Activated CD4-positive, alpha-beta T cell treated with anti-CD3 and anti-CD28 coated beads, Interleukin-2, Interleukin-4, amounts not matched to agents 100 ng/mL and 50 ng/mL, durations not matched to agents 16 hours and 8 hours (primary cell): ENCODE results near the gene NUP58.
"Not testable (repeated sequence)": the region's sequence is repeated elsewhere in the genome, so short reads cannot be mapped to it uniquely, and the experiment has no call there.

ENCODE experiments used
- DNase-seq: peaks from one replicate; pipeline ENCODE4 v3.0.0-alpha.2; 2020; ENCODE audit warnings: low spot score

Gene NUP58

DNA sequence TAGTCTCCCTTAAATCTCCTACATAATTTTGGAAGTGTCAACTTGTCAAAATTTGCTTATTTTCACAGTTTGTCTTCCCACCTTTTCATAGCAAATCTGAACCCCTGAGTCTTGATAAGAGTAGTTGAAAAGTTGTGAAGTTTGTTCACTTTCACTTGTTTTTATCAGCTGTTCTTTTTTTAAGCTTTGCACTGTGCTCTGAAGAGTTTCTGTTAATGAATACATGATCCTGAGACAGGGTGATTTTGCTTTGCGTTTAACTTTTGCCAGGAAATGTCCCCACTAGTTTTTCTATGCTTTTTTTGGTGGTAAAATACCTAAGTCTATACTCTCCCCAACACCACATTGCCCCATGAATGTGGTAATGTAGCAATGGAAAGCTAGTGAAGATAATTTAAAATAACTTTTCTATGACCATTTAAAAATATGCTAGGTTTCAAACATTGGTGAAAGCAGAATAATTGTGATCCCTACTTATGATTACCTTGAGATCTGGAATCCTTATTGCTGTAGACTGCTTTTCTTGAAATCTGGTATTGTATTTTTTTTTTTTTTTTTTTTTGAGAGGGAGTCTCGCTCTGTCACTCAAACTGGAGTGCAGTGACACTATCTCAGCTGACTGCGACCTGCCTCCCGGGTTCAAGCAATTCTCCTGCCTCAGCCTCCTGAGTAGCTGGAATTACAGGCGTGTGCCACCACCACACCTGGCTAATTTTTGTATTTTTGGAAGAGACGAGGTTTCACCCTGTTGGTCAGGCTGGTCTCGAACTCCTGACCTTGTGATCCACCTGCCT lies 5.4 kb downstream of the NUP58 start:
- DNase-seq, result no peak

DNA sequence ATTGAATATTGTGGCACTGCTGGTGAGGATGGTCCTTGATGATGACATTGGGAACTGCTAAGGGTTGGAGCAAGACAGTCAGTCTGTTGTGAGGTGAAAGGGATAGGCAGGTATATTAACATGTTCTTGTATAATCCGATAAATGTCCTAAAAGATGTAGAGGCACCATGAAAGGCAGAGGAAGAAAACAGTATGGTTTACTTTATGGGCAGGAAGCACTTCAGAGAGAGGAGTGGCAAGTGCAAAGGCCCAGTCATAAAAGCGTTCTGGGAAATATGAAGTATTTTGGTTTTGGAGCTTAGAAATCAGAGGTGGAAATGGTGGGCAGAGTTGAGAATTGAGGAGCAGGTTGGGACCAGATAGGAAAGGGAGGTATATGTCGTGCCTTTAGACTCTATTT lies 9.5 kb downstream of the NUP58 start:
- no peak for DNase-seq

DNA sequence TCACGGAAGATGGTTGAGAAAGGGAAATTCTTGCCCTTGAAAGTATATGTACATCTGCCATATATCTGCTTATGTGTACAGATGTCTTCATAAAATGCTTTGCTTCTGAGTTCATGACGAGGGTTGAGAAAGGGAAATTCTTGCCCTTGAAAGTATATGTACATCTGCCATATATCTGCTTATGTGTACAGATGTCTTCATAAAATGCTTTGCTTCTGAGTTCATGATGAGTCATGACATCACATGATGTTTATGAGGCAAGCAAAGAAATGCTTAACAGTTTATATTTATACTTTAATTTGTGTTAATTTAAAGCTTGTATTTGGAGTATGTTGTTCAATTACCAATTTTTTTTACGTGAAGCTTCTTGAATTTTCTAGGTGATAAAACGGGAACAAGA lies 17.5 kb downstream of the NUP58 start:
- DNase-seq, result not testable (repeated sequence)

DNA sequence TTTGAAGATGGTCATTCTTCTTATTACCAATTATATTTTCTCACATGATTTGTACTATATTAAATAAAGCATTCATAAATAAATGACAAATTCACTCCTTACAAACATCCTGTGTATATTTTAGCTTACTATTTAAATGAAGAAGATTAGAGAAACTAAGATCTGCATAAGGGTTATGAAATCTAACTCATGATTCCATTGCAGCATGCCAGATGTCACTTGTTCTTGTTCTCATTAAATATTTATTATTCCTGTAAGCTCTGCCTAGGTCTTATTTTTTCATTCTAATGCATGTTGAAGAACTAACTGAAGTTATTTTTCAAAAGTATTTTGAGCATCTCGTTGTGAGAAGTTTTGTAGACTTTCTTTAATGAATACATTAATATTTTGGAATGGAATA lies 18.3 kb downstream of the NUP58 start:
- DNase-seq, result no peak

DNA sequence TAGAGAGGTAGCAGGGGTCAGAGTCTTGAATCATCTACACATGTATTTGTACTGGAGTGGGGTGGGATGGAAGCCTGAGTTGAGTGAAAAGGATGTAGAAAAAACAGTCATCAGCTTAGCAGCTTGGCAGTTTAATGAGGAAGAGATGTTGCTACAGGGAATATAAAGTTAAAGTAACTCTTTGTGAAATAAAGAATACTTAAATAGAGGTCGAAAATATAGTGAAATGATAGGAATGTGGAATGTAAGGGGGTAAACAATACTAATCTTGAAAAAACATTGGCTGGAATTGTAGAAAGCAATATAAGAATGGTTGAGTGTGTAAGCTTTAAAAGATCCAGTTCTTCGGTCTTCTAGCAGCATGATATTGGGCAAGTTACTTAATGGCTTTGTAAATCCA lies 22.7 kb downstream of the NUP58 start:
- no peak for DNase-seq

DNA sequence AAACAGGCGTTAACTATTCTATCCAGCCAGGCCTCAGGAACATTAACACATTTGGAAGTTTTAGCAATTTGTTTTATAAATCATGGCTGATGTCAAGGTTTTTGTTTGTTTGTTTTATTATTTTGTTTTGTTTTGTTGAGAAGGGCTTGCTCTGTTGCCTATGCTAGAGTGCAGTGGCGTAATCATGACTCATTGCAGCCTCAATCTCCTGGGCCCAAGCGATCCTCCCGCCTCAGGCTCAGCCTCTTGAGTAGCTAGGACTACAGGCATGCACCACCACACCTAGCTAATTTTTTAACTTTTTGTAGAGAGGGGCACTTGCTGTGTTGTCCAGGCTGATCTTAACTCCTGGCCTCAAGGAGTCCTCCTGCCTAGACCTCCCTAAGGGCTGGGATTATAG lies 28.3 kb downstream of the NUP58 start:
- DNase-seq, result no peak

DNA sequence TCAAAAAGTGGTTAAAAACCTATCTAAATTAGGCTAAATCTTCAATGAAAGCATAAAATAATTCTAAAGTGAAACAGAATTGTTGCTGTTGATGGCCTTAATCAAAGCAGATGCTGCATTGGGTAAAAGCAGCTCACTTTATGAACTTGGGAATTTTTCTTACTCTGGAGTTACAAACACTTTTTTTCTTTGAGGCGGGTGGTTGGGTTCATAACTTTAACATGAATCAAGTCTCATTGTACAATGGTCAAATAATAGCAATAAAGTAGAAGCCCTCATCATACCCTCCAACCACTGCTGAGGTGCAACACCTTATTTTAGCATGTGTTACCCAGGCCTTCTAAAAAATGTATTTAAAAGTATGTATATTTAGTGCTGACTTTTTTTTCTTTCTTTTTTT lies 29.1 kb downstream of the NUP58 start:
- DNase-seq, result no peak

DNA sequence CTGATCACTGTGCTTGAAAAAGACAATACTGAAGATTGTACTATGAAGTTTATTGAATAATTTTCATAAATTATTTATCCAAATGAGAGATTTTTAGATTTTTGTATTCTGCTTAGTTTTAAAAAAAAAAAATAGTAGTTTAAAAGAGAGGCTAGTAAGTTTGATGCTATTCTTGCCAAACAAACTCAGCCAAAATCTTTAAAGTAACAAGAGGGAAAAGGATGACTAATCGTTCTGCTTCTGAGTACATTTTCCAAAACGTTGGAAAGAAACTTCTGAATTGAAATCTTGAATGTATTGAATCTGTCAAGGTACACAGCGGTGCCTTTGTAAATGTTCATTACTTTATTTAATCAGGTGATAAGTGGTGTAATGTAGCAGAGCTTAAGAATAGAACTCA lies 34.4 kb downstream of the NUP58 start:
- DNase-seq, result no peak

DNA sequence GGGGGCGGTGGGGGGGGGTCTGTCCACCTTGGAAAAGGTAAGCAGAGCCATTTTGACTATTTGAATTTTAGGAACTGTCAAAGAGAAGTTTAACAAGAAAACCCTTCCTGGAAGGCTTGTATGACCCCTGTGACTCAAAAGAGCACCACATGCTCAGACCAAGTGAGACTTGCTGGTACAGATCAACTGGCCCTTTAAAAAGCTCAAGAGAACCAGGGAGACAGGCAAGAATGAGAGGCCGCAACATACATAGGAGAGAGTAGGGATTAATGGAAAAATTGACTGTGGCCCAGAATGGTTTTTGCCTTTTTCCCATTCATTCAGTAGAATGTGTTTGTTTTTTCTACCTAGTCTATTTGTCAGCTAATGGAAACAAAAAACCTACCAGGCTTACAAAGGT lies 44.2 kb downstream of the NUP58 start:
- DNase-seq, result no peak

DNA sequence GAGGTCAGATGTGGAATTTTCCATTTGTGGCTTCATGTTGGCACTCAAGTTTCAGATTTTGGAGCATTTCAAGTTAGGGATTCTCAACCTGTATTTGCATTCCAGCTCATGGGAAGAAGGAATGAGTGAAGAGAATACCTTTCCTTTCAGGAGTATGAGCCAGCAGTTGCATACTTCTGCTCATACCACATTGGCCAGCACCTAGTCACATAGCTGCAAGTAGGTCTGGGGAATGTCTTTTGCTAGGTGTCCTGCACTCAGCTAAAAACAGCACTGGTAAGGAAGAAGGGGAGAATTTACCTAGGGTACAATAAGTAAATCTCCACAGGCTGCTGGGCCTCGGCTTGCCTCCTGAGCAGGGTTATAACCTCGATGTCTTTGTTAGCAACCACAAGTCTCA lies 45.7 kb downstream of the NUP58 start:
- DNase-seq, result no peak

DNA sequence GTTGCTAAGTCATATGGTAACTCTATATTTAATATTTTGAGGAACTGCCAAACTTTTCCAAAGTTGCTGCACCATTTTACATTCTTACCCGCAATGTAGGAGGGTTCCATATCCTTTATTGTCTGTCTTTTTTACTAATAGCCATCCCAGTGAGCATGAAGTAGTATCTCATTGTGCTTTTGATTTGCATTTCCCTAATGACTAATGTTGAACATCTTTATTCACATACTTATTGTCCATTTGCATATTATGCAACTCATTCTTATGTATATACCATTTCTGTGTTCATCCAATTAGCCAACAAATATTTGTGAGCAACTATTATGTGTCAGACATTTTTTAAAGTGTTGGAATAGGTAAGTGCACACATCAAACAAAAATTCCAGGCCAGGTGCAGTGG lies 50.0 kb downstream of the NUP58 start:
- DNase-seq, result no peak

DNA sequence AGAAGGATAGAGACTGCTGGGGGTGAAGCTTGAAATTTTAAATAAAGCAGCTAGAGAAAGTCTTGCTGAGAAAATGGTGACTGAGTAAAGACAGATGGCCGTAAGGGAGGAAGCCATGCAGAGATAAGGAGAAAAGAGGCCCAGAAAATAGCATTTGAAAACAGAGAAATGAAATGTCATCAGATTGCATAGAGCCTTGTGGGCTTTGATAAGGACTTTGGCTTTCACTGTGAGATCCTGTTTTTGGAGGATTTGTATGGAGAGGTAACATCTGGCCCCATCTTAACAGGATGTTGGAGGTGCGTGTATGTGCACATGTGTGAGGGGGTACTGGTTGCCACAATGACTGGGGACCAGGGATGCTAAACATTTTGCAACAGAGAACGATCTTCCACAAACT lies 50.8 kb downstream of the NUP58 start:
- no peak for DNase-seq

DNA sequence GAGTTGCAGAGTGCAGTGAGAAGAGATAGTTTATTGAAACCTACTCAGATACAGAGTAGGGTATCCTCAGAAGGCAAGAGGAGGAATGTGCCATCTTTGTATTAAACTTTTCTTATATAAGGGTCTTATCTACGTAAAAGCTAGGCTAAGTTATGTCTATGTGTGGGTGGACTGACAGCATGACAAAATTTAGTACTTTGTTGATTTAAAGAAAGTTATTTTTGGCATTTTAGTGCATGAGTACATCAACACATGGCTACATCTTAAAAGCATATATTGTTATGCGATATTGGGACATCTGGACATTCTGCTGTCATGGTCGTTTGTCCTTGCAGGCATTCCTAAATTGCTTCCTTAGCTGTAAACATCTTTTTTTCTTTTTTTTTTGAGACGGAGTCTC lies 51.4 kb downstream of the NUP58 start:
- no peak for DNase-seq

DNA sequence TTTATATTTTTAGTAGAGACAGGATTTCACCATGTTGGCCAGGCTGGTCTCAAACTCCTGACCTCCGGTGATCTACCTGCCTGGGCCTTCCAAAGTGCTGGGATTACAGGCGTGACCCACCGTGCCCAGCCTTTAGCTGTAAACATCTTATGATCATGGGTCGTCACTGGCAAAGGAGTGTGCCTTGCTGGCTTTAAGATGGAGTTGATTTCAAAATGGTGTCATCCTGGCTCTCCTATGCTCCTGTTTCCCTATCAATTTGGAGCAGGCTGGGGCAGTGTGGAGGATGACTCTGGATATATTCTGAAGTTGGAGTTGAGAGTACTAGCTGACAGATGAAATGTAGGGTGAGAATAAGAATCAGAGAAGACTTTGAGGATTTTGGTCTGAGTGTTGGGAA lies 51.9 kb downstream of the NUP58 start:
- no peak for DNase-seq

DNA sequence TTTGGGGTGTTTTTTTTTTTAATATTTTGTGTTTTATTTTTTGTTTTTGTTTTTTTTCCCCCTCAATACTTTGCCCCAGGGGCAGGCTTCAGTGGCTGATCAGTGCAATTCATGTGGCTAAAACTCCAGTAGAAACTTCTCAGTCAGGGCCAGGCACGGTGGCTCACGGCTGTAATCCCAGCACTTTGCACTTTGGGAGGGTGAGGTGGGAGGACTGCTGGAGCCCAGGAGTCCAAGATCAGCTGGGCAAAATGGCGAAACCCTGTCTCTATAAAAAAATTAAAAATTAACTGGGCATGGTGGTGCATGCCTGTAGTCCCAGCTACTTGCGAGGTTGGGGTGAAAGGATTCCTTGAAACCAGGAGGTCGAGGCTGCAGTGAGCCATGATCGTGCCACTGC lies 53.0 kb downstream of the NUP58 start:
- no peak for DNase-seq

DNA sequence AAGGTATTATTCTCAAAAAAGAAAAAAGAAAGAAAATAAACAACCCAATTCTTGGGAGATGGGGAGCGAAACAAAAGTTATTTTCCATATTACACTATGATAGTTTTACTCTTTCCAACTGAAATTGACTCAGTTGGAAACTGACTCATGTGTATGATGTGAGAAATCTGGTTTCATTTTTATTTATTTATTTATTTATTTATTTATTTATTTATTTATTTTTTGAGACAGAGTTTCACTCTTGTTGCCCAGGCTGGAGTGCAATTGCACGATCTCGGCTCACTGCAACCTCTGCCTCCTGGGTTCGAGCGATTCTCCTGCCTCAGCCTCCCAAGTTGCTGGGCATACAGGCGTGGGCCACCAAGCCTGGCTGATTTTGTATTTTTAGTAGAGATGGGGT lies 59.0 kb downstream of the NUP58 start:
- DNase-seq, result not testable (repeated sequence)

DNA sequence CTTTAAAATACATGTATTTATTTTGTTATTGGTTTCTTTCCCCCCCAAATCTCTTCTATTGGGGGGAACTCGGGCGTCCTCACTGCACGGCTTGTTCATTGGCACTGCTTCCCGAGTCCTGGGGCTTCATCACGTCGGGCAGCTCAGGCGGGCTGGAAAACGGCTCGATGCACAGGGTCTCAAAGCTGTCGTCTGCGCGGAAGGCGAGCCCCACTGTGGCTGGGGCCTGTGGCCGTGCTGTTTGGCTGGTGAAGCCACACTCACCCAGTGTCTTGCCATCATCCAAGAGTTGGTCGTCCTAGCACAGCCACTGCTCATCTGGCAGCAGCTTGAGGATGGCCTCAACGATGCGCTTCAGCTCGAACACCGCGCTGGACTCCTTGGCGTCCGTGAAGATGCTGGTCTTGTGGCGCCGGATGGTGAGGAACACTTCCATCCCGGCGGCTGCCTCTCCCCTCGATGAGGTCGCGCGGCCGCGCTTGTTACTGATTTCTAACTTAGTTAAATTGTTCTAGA lies 64.4 kb downstream of the NUP58 start:
- DNase-seq, result no peak

DNA sequence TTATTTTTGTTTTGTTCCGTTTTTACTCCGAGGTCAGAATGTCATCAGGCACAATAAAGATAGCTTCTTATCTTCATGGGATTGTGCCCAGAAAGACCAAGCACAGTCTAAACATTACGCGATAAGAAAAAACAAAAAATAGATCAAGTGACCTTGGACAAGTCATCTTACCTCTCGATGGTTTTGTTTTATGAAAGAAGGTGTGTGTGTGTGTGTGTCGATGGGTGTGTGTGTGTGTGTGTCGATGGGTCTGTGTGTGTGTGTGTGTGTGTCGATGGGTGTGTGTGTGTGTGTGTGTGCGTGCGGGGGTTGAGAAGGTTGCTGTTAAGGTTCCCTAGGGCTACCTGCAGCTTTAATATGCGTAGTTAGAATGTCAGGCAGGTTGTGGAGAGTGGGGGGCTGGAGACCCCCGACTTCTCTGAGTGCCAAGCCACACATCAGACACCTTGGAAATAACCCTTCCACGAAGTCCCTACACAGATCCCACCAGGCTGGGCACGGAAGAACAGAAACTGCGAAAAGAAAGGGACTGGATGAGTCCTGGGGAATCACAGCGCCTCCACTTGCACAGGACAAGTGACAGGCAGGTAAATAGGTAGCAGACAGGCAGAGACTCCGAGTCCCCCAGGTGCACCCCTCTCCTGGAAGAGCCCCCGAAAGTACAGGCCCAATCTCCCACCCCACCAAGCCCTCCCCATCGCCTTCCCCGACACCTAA lies 69.9 kb downstream of the NUP58 start:
- no peak for DNase-seq

DNA sequence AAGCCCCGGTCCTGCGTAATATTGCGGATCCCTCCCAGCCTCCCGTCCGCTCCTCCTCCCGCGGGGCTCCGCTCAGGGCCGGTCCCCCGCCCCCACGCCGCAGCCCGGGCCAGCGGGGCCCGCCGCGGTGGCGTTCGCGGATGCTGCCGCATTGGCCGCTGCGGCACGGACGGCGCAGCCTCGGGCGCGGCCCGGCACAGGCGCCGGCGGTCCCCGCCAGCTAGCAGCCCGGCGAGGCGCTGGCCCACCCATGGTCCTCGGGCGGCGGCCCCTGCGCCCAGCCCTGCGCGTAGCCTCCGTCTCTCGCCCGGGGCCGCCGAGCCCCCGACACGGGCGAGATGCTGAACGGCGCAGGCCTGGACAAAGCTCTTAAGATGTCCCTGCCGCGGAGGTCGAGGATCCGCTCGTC lies 70.5 kb downstream of the NUP58 start, which contains the start of gene ATP8A2:
Gene ATP8A2 (plus strand): TSS at position 100 of the 409 bp plus-strand sequence. CDS start 239 bp downstream, at position 339.
- no peak for DNase-seq

DNA sequence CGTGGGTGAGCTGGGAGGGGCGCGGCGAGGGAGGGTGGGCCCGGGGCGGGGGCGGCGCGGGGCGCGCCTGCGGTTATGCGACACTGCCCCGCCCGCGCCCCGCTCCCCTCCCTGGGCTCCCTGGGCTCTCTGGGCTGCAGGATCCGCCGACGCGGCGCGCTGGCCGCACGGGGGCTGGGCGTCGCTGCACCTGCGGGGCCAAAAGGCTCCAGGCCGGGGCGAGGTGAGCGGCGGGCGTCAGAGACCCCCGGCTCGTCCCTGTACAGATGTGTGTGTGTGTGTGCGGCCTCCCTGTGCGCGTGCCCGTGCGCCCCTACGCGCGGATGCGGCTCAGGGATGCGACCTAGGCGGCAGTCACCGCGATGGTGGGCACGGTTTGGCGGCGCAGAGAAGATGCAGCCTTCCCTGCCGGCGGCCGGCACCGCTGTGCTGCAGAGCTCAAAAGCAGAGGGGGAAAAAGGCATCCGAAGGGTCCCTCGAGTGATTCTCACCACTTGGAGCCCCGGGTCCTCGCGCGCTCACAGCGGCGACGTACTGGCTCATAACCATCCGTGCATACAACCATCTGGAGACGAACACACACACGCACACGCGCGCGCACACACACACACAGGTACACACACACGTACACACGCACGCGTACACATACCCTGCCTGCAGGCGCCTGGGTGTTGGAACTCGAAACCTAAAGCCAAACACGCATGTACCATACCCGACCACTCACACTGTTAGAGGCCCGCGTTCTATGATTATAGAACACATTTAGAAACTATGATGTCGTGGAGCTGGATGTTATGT lies 71.1 kb downstream of the NUP58 start:
- DNase-seq, result no peak

DNA sequence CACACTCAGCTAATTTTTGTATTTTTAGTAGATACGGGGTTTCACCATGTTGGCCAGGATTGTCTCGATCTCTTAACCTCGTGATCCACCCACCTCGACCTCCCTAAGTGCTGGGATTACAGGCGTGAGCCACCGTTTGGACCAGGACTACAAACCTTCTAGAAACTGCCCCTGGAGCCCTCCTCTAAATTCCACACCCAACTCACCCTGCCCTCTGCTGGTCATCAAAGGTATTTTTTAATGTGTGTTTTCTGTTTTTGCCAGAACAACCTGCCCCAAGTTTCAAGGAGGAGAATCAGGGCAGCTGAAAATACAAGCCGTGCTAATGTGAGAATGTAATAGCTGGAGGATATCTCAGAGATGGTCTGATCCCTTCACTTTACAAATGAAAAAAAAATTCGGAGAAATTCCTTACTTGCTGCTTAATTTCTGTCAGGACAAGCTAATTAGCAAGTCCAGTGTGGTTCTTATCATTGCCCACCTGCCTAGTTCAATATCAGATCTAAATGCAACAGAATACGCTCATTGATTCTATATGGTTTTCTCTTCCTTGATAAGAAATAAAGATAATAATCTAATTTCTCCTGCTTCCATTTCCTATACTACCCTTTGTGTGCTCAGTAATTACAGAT lies 74.4 kb downstream of the NUP58 start:
- DNase-seq, result peak; percentile 55
